GM19463 (cell line): ENCODE results near the gene GP1BB.

Experiments
- ATAC-seq: cut with Tn5 transposase; IDR thresholded peaks from one replicate; pipeline ENCODE4 v1.9.1; 2021; ENCODE audit warnings: mild to moderate bottlenecking, moderate library complexity; ENCODE audit not compliant: unreplicated experiment

Gene GP1BB

DNA sequence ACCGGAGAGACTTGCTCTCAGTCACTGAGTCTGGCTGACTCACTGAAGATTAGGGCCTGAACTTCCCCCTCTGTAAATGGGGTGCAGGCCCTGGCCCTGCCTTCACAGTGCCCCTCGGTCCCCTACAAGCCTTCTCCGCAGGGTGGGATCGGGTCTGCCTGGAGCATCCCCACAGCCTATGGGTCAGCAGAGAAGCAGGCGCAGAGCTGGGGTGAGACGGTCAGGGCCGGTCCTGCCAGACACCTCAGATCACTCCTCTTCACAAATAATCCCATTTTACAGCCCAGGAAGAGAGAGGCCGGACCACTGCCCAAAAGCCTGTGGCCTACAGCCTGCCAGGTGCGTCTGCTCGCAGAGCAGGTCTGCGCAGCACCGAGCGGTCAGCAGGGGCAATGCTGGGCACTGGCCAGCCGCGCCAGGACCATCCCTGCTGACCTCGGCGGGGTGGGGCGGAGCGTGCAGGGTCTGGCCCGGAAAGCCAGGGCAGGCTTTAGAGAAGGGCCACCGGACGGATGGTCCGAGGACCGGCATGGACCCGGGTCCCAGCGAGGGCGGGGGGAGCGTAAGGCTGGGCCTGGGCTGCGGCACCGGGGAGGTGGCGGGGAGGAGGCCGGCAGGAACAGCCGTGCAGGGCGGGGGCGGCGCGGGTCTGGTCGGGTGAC, 9.6 kb upstream of the GP1BB start:
- ATAC-seq: no peak

DNA sequence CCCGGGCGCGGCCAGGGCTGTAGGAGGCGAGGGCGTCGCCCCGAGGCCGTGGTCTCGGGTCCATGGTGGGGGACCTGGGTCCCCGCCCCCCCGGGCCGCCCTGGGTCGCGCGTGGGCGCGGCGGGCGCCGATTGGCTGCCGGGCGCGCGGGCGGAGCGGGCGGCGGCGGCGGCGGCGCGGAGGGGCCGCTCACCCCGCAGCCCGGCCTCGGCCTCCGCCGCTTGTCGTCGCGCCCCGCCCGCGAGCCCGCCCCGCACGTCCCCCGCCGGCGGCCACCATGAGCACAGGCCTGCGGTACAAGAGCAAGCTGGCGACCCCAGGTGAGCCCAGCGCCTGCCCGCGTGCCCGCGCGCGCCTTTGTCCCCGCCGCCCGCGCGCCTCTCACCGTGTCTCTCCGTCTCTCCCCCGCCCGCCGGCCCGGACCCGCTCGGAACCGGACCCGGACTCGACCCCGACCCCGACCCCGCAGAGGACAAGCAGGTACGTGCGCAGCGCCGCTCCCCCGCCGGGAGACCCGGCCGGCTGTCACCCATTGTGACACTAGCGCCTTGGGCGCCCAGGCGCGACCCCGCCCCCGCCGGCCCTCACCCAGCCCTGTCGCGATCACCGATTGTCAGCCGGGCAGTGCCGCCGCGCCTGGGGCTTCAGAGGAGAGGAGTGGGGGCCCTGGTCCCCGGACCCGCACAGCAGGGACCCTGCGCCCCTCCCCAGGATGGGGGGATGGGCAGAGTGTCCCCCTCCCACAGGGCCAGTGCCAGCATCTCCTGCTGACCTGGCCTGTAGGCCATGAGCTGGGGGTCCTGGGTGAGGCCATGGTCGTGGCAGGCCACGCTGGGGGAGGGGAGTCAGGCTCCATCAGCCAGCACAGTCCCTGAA, 8.8 kb upstream of the GP1BB start, which contains the start of gene SEPTIN5:
SEPTIN5 (plus strand) TSS at position 192 of the 876 bp plus-strand sequence; CDS start at position 278, 86 bp downstream.
- no peak for ATAC-seq

DNA sequence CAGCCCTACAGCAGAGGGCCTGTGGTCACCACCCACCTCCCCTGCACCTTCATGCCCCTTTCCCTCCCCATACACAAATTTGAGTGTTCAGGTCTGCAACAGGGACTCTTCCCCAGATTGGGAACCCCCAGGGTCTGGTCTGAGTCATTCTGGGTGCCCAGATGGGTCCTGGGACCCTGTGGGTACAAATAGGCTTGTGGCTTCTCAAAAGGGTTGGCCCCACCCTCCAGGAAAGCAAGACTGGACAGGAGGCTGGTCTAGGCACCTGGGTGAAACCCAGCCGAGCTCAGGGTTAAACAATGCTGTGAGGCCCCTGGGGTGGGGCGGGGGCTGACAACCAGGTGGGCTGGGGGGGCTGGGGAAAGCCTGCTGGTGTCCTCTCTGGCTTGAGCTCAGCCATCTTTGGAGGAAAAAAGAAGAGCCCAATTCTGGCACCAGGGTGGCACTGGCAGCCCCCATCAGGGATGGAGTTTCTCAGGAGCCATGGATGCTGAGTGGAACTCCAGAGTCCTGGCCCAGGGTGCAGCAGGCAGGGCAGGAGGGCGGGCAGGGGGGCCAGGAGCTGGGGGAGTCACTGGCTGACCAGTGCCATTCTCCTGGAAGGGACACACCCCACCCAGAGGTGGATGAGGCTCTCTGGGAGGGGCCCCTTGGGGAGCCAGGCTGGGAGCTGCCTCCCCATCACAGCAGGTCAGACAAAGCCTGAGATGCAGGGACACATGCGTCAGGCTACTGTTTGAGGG, 8.0 kb upstream of the GP1BB start:
- ATAC-seq: no peak

DNA sequence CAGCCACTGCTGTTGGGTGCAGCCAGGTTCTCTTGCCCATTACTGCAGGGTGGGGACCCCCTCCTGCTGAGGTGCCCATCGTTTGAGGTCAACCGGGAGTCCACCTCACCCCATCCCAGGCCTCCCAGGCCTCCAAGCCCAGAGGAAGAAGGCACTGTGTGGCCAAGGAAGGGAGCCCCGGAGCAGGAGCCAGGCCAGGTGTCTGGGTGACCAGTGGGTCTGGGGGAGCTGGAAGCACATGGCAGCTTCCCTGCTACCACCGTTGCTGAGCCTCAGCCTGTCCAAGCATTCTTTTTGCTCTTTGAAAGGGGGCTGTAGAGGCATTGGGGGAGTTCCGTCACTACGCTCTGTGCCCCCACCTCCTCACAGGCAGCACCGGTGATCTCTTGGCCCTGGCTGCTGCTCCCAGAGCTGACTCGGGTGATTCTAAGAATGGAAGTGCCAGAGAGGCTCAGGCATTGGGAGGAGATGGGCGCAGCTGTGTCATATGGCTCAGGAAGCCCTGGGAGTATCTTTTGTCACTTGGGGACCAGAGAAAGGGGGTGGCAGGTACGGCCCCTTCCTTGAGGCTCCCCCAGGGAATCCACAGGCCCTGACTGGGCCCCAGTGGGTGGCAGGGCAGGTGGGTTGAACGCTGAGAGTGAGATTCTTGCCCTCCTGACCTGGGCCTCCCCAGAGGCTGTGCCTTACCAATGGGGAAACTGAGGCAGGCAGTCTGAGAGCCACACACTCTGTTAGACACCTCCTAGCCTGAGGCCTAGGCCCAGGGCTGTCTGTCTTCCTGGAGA, 7.1 kb upstream of the GP1BB start:
- ATAC-seq: no peak

DNA sequence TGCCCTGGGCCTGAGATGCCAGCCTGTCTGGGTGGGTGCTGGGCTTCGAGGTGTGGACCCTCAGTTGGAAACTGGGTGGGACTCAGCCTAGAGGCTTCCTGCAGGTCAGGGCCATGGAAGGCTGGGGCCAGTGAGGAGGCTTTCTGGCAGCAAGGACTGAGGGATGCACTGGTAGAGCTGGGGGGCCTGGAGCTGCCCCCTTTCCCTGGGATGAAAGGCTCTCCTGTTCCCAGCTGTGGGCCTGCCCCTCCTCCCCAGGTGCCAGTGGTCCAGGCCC, 6.6 kb upstream of the GP1BB start:
- ATAC-seq: no peak

DNA sequence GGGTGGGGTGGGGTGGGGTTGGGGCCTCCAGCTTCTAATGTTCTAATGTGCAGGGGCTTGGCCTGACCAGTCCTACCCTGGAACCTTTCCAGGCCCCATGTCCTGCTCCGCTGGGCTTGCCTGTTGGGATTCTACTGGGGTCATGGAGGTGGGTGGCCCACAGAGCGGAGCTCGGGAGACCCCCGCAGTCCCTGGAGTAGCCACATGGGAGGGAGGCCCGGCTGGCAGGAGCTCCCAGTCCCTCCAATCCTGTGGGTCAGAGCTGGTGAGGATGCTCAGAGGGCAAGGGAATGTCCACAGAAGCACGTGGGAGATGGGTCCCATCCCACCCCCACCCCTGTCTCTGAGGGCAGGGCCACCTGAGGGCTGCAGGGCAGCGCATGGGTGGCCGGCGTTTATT, 6.2 kb upstream of the GP1BB start:
- ATAC-seq: no peak

DNA sequence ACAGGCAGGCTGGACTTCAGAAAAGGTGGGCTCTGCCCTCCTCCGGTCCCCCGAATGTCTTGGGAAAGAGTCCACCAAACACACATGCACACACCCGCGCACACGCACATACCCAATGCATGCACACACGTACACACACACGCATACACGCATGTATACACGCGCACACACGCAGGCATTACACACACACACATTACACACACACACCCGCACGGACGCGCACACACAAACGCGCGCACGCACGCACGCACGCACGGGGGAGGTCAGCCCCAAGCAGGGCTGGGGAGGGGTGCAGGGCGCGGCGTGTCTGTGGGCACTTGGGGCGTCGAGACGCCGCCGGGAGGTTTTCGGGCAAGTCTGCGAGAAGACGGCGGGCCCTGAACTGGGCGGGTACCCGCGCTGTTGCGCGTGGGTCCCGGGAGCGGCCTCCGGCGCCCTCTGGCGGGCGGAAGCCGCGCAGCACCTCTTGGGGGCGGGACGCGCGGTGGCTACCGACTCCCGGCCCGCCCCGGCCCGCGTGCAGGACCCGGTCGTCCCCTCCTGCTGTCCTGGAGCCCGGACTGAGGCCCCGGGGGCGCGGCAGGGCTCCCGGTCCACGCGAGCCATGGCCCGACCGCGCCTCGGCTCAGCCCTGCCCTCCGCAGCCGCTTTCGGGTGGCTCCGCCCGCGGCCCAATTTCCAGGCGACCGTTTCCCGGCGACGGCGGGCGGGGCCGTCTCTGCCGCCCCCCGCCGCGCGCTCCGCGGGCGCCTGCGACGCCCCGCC, 5.5 kb upstream of the GP1BB start:
- no peak for ATAC-seq

DNA sequence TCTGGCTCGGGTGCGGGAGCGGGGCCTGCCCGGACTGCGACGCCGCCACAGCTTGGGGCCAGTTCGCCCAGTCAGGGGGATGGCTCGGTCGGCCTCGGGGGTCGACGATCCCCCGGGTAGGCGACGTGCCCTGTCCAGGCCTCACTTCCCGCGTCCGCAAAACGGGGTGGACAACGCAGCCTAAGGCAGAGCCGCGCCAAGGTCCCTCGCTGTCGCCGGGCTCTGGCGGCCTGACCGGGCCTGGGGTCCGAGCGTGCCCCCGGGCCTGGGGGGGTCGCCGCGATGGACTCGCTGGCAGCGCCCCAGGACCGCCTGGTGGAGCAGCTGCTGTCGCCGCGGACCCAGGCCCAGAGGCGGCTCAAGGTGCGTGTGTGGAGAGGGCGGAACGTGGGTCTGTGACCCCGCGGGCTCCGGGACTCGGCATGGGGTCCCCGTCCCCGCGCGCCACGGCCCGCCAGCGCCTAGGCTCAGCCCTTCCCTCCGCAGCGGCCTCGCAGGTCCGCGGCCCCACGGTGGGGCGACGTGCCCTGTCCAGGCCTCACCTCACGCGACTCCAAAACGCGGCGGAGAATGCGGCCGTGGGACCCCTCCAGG, 4.8 kb upstream of the GP1BB start:
- no peak for ATAC-seq

DNA sequence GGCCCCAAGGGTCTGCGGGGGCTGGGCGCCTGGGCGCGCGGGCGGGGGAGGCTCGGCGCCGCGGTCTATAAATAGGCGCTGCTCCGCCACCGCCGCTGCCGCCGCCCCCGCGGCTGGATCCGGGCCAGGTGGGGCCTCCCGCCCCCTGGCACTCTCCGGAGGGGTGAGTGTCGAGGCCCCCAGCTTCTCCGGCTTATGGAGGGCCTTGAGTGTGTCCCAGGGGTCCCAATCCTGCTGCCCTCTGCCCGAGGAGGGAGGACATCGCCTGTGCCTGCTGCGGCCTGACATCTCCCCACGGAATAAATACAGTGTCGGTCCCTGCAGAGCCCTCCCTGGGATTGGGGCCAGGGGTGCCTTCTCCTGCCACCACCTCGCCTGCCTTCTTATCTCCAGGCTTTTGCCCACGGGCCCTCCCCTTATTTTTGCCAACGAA, 4.3 kb upstream of the GP1BB start:
- ATAC-seq: no peak

DNA sequence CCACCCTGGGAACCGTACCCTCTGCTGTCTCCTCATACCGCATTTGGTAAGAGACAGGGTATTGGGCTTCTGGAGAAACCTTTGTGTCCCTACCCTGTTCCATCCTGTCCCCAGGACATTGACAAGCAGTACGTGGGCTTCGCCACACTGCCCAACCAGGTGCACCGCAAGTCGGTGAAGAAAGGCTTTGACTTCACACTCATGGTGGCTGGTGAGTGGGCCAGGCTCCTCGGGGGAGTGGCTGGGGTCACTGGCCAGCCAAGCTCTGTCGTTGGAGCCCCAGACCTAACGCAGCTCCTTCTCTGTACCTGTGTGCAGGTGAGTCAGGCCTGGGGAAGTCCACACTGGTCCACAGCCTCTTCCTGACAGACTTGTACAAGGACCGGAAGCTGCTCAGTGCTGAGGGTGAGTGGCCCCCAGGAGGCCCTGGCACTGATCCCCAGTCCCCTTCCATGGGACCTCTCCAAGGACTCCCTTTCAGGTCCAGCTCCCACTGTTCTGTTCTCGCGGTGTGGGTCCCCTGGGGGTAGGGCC, 3.8 kb upstream of the GP1BB start:
- no peak for ATAC-seq

DNA sequence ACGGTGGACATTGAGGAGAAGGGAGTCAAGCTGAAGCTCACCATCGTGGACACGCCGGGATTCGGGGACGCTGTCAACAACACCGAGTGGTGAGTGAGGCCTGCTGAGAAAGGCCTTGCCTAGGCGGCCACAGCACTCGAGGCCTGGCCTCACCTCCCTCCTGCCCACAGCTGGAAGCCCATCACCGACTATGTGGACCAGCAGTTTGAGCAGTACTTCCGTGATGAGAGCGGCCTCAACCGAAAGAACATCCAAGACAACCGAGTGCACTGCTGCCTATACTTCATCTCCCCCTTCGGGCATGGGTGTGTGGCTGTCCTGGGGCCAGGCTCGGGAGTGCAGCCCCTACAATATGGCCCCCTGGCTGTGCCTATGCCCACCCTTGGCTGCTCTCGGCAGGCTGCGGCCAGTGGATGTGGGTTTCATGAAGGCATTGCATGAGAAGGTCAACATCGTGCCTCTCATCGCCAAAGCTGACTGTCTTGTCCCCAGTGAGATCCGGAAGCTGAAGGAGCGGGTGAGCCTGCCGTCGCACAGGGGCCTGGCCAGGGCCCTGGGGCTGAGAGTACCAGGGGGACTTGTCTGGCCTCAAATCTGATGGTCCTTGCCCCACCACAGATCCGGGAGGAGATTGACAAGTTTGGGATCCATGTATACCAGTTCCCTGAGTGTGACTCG, 3.0 kb upstream of the GP1BB start:
- no peak for ATAC-seq

DNA sequence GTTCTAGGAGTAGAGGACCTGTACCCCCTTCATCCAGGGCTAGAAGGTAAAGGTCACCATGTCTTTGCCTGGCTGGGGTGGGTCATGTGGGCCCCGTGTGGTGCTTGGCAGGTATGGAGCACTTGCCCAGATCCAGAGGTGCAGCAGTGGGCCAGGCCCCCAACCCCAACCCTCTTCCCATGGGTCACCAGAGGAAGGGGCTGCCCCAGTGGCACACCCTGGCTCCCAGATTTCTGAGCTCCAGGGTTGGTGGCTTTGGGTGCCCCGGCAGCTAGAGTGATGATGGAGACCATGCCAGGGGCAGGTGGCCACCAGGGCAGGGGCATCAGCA, 2.4 kb upstream of the GP1BB start:
- no peak for ATAC-seq

DNA sequence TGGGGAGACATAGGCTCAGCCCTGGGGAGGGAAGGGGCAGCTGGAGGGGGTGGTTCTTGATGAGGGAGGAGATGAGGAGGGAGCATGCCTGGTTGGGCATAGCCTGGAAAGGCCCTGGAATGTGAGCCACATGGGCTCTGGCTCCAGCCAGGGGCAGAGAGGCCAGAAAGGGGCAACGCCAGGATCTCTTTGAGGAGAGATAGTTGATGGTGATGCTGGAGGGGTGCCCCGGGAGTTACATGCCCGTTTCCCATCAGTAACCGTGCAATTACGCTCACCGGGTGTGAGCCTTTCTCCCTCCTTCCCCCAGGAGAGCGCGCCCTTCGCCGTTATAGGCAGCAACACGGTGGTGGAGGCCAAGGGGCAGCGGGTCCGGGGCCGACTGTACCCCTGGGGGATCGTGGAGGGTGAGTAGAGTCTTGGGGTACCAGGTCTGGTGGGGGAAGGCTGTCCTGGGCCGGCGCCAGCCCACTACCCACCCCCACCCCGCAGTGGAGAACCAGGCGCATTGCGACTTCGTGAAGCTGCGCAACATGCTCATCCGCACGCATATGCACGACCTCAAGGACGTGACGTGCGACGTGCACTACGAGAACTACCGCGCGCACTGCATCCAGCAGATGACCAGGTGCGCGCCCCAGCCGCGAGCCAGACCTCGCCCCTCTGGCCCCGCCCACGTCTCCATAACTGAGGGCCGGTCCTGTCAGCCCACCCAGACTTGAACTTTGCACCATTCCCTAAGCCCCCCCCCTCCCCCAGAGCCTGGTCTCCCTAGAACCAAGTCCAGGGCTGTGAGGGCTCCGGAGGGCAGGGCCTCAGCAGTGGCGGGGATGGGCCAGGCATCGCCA, 1.8 kb upstream of the GP1BB start:
- no peak for ATAC-seq

DNA sequence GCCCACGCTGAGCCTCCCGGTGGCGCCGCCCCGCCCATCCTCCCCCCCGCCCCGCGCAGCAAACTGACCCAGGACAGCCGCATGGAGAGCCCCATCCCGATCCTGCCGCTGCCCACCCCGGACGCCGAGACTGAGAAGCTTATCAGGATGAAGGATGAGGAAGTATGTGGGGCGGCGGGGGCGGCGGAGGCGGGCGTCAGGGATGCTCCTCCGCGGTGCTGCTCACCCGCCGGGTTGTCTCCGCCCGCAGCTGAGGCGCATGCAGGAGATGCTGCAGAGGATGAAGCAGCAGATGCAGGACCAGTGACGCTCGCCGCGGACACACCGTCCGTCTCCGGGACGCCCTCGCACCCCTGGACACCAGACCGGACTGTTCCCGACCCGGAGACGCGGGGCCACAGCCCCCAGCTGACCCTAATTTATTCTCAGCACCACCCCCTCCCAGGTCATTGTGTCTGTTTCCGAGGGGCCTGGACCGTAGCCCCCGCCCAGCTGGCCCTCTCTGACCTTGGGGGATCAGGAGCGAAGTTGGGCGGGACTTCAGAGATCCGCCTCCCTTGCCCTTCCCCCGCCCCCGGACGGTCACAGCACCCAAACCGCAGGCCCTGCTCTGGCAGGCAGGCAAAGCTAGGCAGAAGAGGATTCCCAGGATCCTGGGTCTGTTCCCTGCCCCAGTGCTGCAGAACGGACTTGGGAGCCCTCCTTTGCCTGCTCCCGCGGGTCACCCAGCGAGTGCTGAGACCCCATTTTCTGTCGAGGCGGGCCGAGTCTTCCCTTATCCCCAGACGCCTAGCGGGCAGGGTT, 959 bp upstream of the GP1BB start:
- no peak for ATAC-seq

DNA sequence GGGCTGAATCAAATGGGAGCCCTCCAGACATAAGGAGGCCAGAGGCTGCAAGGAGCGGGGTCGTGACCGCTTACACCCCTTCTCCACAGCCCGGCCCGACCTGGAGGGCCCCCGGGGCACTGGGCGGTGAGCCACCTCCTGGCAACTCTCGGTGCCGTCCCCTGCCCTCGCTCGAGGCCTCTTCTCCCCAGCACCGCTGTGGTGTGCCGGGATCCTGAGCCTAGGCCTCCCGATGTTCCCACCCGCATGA, 432 bp upstream of the GP1BB start:
- no peak for ATAC-seq

DNA sequence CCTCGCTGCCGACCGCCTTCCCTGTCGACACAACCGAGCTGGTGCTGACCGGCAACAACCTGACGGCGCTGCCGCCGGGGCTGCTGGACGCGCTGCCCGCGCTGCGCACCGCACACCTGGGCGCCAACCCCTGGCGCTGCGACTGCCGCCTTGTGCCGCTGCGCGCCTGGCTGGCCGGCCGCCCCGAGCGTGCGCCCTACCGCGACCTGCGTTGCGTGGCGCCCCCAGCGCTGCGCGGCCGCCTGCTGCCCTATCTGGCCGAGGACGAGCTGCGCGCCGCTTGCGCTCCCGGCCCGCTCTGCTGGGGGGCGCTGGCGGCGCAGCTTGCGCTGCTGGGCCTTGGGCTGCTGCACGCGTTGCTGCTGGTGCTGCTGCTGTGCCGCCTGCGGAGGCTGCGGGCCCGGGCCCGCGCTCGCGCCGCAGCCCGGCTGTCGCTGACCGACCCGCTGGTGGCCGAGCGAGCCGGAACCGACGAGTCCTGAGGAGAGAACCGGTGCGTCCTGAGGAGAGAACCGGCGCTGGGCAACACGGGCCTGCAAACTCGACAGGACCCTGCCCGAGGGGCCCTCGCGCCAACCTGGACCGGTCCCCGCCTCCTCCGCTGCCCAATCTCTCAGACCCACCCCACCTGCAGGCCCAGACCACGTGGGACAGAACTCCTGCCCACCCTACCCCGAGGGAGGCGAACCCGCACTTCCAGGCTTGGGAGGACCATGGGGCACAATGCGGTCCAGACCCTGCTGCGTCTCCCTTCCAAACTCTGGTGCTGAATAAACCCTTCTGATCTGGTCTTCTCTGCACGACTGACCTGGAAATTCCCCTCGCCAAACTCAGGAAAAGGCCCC, 866 bp downstream of the GP1BB start:
- no peak for ATAC-seq
